Esophagus squamous epithelium (tissue), 4 donors: ENCODE measurements around the gene RSPH6A.

Experiments used
- POLR2A ChIP-seq, 4 donors: fragments of 450-650 bp; IDR thresholded peaks; one replicate each; pipeline ENCODE4 v1.6.1; 2017; ENCODE audit warnings: antibody characterized with exemption in 4 of 4, mild to moderate bottlenecking in 4 of 4, moderate library complexity in 3 of 4
- TF ChIP-seq, protein P1 (sequence below), 6 experiments: fragments of 450-650 bp in 4 of 6; fragments of 200-600 bp in 2 of 6; sonication (generic) in 2 of 6; IDR thresholded peaks; one replicate each; pipeline ENCODE4 v1.5.1; 2016 to 2019; ENCODE audit warnings: antibody characterized with exemption in 6 of 6, mild to moderate bottlenecking in 4 of 6, moderate library complexity in 4 of 6

DNA sequence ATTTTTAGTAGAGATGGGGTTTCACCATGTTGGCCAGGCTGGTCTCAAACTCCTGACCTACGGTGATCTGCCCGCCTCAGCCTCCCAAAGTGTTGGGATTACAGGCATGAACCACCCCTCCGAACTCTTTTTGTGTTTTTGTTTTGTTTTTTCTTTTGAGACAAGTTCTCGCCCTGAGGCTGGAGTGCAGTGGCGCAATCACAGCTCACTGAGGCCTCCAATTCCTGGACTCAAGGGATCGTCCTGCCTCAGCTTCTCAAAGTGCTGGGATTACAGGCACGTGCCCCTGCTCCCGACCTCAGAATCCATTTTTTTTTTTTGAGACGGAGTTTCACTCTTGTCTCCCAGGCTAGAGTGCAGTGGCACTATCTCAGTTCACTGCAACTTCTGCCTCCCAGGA is 57.4 kb downstream of the RSPH6A start:
- TF ChIP-seq, protein P1, sequence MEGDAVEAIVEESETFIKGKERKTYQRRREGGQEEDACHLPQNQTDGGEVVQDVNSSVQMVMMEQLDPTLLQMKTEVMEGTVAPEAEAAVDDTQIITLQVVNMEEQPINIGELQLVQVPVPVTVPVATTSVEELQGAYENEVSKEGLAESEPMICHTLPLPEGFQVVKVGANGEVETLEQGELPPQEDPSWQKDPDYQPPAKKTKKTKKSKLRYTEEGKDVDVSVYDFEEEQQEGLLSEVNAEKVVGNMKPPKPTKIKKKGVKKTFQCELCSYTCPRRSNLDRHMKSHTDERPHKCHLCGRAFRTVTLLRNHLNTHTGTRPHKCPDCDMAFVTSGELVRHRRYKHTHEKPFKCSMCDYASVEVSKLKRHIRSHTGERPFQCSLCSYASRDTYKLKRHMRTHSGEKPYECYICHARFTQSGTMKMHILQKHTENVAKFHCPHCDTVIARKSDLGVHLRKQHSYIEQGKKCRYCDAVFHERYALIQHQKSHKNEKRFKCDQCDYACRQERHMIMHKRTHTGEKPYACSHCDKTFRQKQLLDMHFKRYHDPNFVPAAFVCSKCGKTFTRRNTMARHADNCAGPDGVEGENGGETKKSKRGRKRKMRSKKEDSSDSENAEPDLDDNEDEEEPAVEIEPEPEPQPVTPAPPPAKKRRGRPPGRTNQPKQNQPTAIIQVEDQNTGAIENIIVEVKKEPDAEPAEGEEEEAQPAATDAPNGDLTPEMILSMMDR (IDR thresholded peaks at IDR 0.05): no peak
- TF ChIP-seq POLR2A (IDR thresholded peaks at IDR 0.05): no peak
